HepG2 (cell line): ENCODE data around the gene TBC1D10B. TPM values are rescaled to one million over a fixed set of nuclear protein-coding genes. Genes with fewer than 3 reads are reported as not detected.

Experiments used
- ADNP ChIP-seq: sonication (generic); formaldehyde crosslinking; IDR thresholded peaks from 2 replicates; pipeline ENCODE4 v1.4.0; 2020; ENCODE audit warnings: missing genetic modification reagents
- ATF1 ChIP-seq: IDR thresholded peaks from 2 replicates; pipeline ENCODE4 v1.6.1; 2016; ENCODE audit warnings: mild to moderate bottlenecking, control low read depth
- DNMT1 ChIP-seq: sonication (generic); formaldehyde crosslinking; IDR thresholded peaks from 2 replicates; pipeline ENCODE4 v1.5.1; 2020; ENCODE audit warnings: mild to moderate bottlenecking, missing genetic modification reagents
- DR1 ChIP-seq: sonication (generic); formaldehyde crosslinking; IDR thresholded peaks from 2 replicates; pipeline ENCODE4 v1.8.0; 2021; ENCODE audit warnings: mild to moderate bottlenecking, missing genetic modification reagents, inconsistent platforms
- GFI1 ChIP-seq: sonication (generic); formaldehyde crosslinking; IDR thresholded peaks from 2 replicates; pipeline ENCODE4 v1.5.0; 2020; ENCODE audit warnings: missing genetic modification reagents, mild to moderate bottlenecking, borderline replicate concordance
- KLF12 ChIP-seq: sonication (generic); formaldehyde crosslinking; IDR thresholded peaks from 2 replicates; pipeline ENCODE4 v1.4.0; 2020; ENCODE audit warnings: missing genetic modification reagents, borderline replicate concordance
- NCOA5 ChIP-seq: sonication (generic); formaldehyde crosslinking; IDR thresholded peaks from 2 replicates; pipeline ENCODE4 v1.4.0; 2020; ENCODE audit warnings: missing genetic modification reagents
- POLR2AphosphoS5 ChIP-seq: IDR thresholded peaks from 2 replicates; pipeline ENCODE4 v1.6.1; 2012; ENCODE audit warnings: low read depth, low read length
- RBFOX2 ChIP-seq: fragments of 200-400 bp; formaldehyde crosslinking; IDR thresholded peaks from 2 replicates; pipeline ENCODE4 v1.6.1; 2017; ENCODE audit warnings: low read depth, mild to moderate bottlenecking, low read length
- TRAFD1 ChIP-seq: sonication (generic); formaldehyde crosslinking; IDR thresholded peaks from 2 replicates; pipeline ENCODE4 v1.5.1; 2020; ENCODE audit warnings: missing genetic modification reagents, mild to moderate bottlenecking, borderline replicate concordance
- ZBTB3 ChIP-seq: sonication (generic); formaldehyde crosslinking; IDR thresholded peaks from 2 replicates; pipeline ENCODE4 v1.4.0; 2020; ENCODE audit warnings: low read depth, mild to moderate bottlenecking, moderate library complexity, missing genetic modification reagents, borderline replicate concordance
- ZBTB38 ChIP-seq: sonication (generic); formaldehyde crosslinking; IDR thresholded peaks from 2 replicates; pipeline ENCODE4 v1.5.1; 2020; ENCODE audit warnings: mild to moderate bottlenecking, missing genetic modification reagents
- ZGPAT ChIP-seq: IDR thresholded peaks from 2 replicates; pipeline ENCODE4 v1.6.1; 2016; ENCODE audit warnings: mild to moderate bottlenecking
- ZNF430 ChIP-seq: sonication (generic); formaldehyde crosslinking; IDR thresholded peaks from 2 replicates; pipeline ENCODE4 v1.9.0; 2021; ENCODE audit warnings: mild to moderate bottlenecking, missing genetic modification reagents
- ZNF446 ChIP-seq: sonication (generic); formaldehyde crosslinking; IDR thresholded peaks from 2 replicates; pipeline ENCODE4 v1.5.0; 2020; ENCODE audit warnings: mild to moderate bottlenecking, missing genetic modification reagents
- ZNF512 ChIP-seq: sonication (generic); formaldehyde crosslinking; IDR thresholded peaks from 2 replicates; pipeline ENCODE4 v1.4.0; 2020; ENCODE audit warnings: mild to moderate bottlenecking, missing genetic modification reagents
- ZNF687 ChIP-seq: sonication (generic); formaldehyde crosslinking; IDR thresholded peaks from 2 replicates; pipeline ENCODE4 v1.5.1; 2020; ENCODE audit warnings: mild to moderate bottlenecking, missing genetic modification reagents, moderate library complexity
- ZNF704 ChIP-seq: sonication (generic); formaldehyde crosslinking; IDR thresholded peaks from 2 replicates; pipeline ENCODE4 v1.8.1; 2023; ENCODE audit warnings: mild to moderate bottlenecking, inconsistent platforms, moderate library complexity, missing genetic modification reagents, borderline replicate concordance
- polyA plus RNA-seq, 8 experiments: library from polyadenylated mRNA; depleted of rRNA in 3 of 8; stranded (reverse) in 7 of 8; unstranded in 1 of 8; fragments of >200 nt; fragmentation: Illumina TruSeq in 4 of 8; extraction: Trizol in 4 of 8; gene quantifications; 2 replicates each; pipeline versions ENCODE4 v1.2.1 to v1.2.3, GENCODE V29; 2011 to 2016; ENCODE audit warnings: low read depth in 4 of 8, missing spikeins in 1 of 8, mixed read lengths in 1 of 8; ENCODE audit not compliant: insufficient read depth in 1 of 8
- total RNA-seq, 5 experiments: library from RNA; depleted of rRNA; stranded (reverse); fragments of >200 nt; fragmentation: Illumina TruSeq; extraction: Trizol; gene quantifications; 2 replicates each; pipeline ENCODE4 v1.2.3, GENCODE V29; 2016; ENCODE audit warnings: low read depth in 1 of 5

TBC1D10B gene
- total and polyA plus RNA-seq, 2 of the 13 experiments (the other 11 are each of a cell fraction or from before 2014, with no cell fraction given) = 15.7 to 24.8 TPM

GRCh38 chr16:30378236-30379157 lies 8.2 kb upstream of the TBC1D10B start (continued):
- TF ChIP-seq ZNF687 (CRISPR knock-in tag) (peak; percentile 87), ZNF430 (CRISPR knock-in tag) (peak; percentile 52), TRAFD1 (CRISPR knock-in tag) (no peak; the same call in 1 of the 2 replicates), ZBTB38 (CRISPR knock-in tag) (0 out of 2 replicates have a peak, but pooled peaks have one; percentile 12), NCOA5 (CRISPR knock-in tag) (no peak), RBFOX2 (peak; percentile 80), ZNF446 (CRISPR knock-in tag) (no peak; the same call in none of the 2 replicates), DR1 (CRISPR knock-in tag) (peak; percentile 91), ZGPAT (CRISPR knock-in tag) (peak; percentile 83), ZBTB3 (CRISPR knock-in tag) (peak; percentile 93; the same call in 1 of the 2 replicates), POLR2AphosphoS5 (peak; percentile 91), ADNP (CRISPR knock-in tag) (no peak), KLF12 (CRISPR knock-in tag) (peak; percentile 79; the same call in 1 of the 2 replicates), DNMT1 (CRISPR knock-in tag) (0 out of 2 replicates have a peak, but pooled peaks have one; percentile 57), ZNF512 (CRISPR knock-in tag) (no peak), GFI1 (CRISPR knock-in tag) (peak; percentile 82; the same call in 1 of the 2 replicates), ZNF704 (CRISPR knock-in tag) (peak; percentile 87; the same call in 1 of the 2 replicates), ATF1 (CRISPR knock-in tag) (no peak)
